Stimulated activated CD4-positive, alpha-beta T cell treated with anti-CD3 and anti-CD28 coated beads, Interleukin-2, amount 100 ng/mL, for 48 hours (primary cell): ENCODE results near the gene STK38L.

ENCODE experiments used
- DNase-seq, 2 donors: peaks; one replicate each; pipeline ENCODE4 v3.0.0-alpha.2; 2020

STK38L gene

DNA sequence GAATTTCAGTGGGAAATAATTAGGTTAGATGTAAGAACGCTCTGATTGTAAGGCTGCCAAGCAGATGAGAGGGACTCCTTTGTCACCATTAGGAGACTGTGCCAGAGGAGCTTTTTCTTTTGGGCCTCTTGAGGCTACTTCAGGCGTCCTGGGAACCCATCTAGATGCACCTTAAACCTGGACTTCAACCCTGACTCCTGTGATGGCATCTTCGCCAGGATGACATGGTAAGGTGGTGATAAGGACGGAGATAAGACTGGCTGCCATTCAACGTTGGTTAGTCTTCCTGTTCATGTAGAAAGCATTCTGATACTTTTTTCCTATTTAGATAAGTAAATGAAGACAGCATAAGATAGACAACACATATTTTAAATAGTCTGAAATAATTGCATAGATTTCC is 36.3 kb downstream of the STK38L start:
- DNase-seq: no peak

- DNase-seq: no peak
These were observed 38.7 kb downstream of the STK38L start for GRCh38 chr12:27282754-27283153.

DNA sequence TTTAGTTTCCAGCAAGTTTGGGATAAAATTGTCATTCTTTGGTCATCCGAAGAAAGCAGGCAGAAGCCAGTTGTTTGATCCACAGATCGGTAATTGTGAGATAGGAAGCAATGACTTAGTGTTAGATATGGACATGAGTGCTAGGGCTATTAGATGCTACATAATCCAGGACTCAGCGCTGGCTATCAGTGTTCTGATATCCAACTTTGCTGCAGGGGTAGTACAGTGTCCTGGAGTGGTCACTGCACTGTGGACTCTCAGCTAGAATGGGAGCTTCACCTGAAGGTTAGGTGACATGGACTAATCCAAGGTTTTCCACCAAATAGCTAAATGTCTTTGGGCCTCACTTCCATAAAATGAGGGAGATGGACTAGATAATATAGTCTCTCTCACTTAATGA is 39.9 kb downstream of the STK38L start:
- DNase-seq: no peak

GRCh38 chr12:27284751-27285150 is 40.7 kb downstream of the STK38L start:
- DNase-seq: no peak

DNA sequence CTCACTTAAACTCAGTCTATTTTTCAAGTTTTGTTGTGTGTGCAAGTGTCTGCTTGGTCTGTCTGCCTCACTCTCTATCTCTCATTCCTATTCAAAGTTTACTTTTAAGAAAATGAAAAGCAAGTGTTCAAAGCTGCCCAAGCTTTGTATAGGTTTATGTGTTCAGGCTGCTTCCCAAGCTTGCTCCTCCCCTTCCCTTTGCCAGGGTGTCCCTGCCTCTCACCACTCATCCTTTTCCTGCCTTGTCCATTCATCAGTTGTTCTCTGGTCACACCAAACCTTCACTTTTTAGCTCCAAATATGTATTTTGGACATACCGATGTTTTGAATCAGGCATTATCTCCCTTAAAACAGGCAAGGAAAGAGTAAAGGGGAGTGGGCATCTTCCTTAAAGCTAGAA is 41.3 kb downstream of the STK38L start:
- no peak for DNase-seq

- no peak for DNase-seq
These were observed 45.3 kb downstream of the STK38L start for GRCh38 chr12:27289414-27289813.

GRCh38 chr12:27290501-27291168 is 46.5 kb downstream of the STK38L start:
- no peak for DNase-seq

GRCh38 chr12:27291862-27292261 is 47.8 kb downstream of the STK38L start:
- DNase-seq: no peak

- no peak for DNase-seq
These were observed 48.6 kb downstream of the STK38L start for GRCh38 chr12:27292718-27293117.

DNA sequence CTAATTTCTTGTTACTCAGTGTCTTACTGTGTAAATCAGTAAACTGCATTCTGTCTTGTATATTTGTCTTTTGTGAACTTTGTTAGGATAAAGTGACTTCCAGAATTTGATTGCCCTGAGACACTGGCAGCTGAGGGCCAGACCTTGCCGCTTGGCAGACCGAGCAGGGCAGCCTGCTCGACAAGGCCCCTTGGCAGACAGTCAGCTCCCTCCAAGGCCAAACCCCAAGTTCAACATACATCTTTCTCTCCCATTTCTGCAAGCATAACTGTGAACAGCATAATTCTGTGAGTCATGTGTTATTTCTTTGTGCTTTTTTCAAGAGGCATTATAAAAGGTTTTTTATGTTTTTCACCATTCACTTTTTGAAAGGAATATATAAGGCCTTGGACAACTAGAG is 49.4 kb downstream of the STK38L start:
- no peak for DNase-seq

DNA sequence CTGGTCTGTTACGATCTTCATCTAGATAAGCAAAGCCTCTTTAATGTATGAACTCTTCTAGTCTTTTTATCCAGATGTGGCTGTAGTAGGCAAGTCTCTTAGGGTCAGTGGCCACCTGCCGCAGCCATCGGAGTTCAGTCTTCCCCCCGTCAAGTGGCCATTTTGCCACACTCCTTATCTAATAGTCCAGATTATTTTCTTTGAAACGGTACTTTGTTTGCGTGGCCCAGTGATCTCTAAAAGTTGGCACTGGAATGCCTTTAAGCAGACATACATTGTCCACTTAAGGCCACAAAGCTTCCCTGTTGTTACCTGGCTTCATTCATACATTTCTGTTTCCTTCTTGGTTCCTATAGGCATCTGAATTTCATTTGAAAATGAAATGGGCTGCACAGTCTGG is 52.6 kb downstream of the STK38L start:
- DNase-seq: no peak

DNA sequence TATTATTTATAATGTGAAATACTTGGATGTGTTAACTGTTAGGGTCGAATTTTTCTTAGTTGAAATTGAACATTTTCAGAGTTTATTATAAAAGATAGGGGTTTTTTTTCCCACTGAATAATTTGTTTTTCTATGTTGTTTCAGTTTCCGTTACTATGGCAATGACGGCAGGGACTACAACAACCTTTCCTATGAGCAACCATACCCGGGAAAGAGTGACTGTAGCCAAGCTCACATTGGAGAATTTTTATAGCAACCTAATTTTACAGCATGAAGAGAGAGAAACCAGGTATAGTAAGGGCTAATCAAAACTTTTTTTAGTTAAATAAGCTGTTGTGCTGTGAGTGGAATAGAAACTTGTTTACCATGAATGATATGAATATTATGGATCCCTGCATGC is 53.5 kb downstream of the STK38L start:
- no peak for DNase-seq

- DNase-seq: no peak
These were observed 55.0 kb downstream of the STK38L start for GRCh38 chr12:27299102-27299501.

DNA sequence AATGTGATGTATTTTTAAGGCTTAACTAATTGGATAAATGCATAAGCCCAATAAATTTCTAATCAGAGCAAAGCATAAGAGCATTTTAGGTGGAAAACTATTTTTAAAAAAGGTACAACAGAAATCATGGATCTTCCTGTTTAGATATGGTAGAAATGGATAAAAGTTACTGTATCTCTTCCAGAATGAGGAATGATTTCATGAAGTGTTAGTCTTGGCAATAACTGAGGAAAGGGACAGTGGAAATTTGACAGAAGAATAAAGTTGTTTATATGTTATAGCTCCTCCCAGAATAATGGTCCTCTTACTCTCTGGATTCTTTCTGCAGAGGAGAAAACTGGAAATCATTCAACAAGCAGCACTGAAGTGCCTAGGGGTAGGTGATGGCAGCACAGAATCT is 56.1 kb downstream of the STK38L start:
- no peak for DNase-seq

DNA sequence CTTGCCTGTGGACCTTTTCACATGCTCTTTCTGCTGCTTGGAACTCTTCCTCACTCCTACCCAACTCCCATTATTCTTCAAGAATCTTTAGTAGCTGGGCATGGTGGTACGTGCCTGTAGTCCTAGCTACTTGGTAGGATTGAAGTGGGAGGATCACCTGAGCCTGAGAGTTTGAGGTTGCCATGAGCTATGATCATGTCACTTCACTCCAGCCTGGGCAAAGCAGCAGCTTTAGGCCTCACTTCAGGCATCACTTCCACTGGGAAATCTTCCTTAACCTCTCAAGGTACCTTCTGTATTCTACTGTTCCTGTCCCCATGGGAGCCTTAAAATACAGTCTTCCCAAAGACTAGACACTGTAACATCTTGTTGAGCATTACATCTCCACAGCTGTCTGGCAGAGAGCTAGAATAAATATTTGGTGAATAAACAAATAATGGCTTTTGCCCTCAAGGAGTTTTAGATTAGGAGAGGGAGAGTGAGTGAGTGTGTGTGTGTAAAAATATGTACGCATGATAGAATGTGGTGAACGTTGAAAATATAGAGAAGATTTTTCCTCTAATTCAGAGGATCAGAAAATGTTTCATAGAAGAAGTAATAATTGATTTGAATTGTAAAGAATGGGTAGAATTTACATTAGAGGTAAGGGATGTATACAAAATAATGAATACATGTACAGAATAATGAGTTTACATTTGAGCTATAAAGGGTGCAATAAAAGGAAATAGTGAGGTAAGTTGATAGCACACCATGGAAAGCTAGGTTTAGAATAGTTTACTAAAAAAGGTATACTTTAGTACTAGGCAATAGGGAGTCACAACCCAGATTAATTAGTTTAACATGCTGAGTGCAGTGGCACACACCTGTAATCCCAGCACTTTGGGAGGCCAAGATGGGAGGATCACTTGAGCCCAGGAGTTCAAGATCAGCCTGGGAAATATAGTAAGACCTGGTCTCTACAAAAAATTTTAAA is 59.3 kb downstream of the STK38L start:
- no peak for DNase-seq

- no peak for DNase-seq
These were observed 60.8 kb downstream of the STK38L start for GRCh38 chr12:27304856-27305255.

GRCh38 chr12:27305673-27306456 is 61.8 kb downstream of the STK38L start:
- DNase-seq: no peak

DNA sequence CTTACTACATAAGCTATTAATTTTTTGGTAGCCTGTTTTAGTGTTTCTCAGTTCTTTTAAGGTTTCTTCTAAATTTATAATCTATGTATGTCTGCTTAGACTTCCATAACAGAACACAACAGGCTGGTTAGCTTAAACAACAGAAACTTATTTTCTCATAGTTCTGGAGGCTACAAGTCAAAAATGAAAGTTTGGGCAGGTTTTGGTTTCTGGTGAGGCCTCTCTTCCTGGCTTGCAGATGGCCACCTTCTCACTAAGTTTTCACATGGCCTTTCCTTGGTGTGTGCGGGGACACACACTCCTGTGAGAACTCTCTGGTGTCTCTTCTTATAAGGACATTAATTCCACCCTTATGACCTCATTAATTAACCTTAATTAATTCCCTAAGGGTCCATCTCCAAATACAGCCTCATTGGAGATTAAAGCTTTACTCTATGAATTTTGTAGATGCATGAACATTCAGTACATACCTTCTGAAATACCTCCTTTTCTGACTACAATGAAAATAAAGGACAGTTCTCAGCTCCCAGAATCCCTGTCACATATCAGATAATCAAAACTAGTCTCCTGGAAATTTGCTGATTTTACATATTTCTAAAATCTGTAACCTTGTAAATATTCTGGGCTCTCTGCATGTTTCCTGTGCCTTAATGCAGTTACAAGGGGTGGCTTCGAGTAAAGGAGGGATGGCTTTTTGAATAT is 65.4 kb downstream of the STK38L start:
- no peak for DNase-seq

GRCh38 chr12:27309995-27310315 is 65.9 kb downstream of the STK38L start:
- DNase-seq: no peak

- no peak for DNase-seq
These were observed 72.9 kb downstream of the STK38L start for GRCh38 chr12:27316947-27317346.

DNA sequence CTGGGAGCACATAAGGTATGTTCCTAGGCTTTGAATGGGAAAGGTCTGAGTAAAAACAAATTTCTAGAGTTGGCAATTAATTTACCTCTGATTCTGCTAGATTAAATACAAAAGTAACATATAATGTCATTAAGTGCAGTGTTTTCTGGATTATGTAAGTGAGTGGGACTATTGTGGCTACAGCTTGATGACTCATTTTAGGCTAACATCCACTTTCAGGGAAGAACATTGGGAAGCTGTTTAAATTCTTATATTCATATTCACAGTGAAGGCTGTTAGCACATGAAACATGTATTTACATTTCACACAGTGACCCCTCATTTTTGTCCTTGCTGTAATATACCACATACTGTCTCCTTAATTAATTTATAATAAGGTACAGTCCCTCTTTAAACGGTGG is 75.3 kb downstream of the STK38L start:
- no peak for DNase-seq

GRCh38 chr12:27319848-27320247 is 75.8 kb downstream of the STK38L start:
- DNase-seq: no peak

DNA sequence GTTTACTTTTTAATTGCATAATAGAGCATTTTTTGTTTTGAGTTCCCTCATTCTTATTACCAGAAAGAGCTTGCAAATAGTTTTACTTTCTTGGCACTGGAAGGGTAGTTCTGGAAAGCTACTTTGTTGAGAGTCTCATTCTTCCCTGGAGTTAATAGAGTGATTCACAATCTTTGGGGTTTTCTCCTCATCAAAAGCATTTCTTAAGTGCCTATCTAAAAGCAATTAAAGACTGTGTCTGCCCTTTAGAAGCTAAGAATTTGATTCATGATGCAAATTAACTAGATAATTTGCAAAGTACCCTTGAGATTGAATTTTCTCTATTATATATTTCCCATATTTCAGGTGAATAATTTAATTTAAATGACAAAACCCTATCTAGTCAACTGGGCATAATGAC is 80.4 kb downstream of the STK38L start:
- DNase-seq: no peak
